WTC11 (cell line): ENCODE results near the gene THUMPD1. TPM values are rescaled to one million over a fixed set of nuclear protein-coding genes. Genes with fewer than 3 reads are reported as not detected.

Experiments used
- ATAC-seq: fragments of 200-7000 bp; cut with Tn5 transposase; 2 replicates; pipeline ENCODE4 v1.10.0; 2021; ENCODE audit warnings: mild to moderate bottlenecking, moderate library complexity
- CTCF ChIA-PET: fragments of 300-600 bp; sonication (Branson Sonifier 250); formaldehyde crosslinking; loops from one replicate; lab custom pipeline; 2021; ENCODE audit warnings: antibody characterized with exemption; lab: Charles Lee
- POLR2A ChIA-PET: fragments of 350-600 bp; sonication (Branson Sonifier 250); formaldehyde crosslinking; loops from one replicate; lab custom pipeline; 2021; ENCODE audit warnings: antibody characterized with exemption; lab: Charles Lee
- DNase-seq: peaks from one replicate; pipeline ENCODE4 v3.0.0; 2021; ENCODE audit warnings: low spot score
- H3K27ac Mint-ChIP-seq: 2 replicates; pipeline ENCODE4 v1.8.0; 2021; ENCODE audit warnings: mixed read lengths
- H3K27me3 Mint-ChIP-seq: 2 replicates; pipeline ENCODE4 v1.8.0; 2021; ENCODE audit warnings: low read depth, mild to moderate bottlenecking, moderate library complexity, mixed read lengths
- H3K36me3 Mint-ChIP-seq: 2 replicates; pipeline ENCODE4 v1.8.0; 2021; ENCODE audit warnings: mixed read lengths
- H3K4me1 Mint-ChIP-seq: 2 replicates; pipeline ENCODE4 v1.8.0; 2022; ENCODE audit warnings: mixed read lengths
- H3K4me3 Mint-ChIP-seq: 2 replicates; pipeline ENCODE4 v1.8.0; 2021; ENCODE audit warnings: mild to moderate bottlenecking, moderate library complexity, mixed read lengths
- H3K9me3 Mint-ChIP-seq: 2 replicates; pipeline ENCODE4 v1.8.0; 2021; ENCODE audit warnings: mixed read lengths
- ARID4B ChIP-seq: sonication (generic); formaldehyde crosslinking; IDR thresholded peaks from 2 replicates; pipeline ENCODE4 v1.8.0; 2023; ENCODE audit warnings: missing genetic modification reagents, mild to moderate bottlenecking, borderline replicate concordance
- CDX4 ChIP-seq: fragments of 250-450 bp; sonication (Bioruptor Pico); IDR thresholded peaks from 2 replicates; pipeline ENCODE4 v1.9.0; 2021; ENCODE audit warnings: moderate library complexity, mild to moderate bottlenecking, inconsistent platforms, borderline replicate concordance
- E2F1 ChIP-seq: sonication (generic); formaldehyde crosslinking; IDR thresholded peaks from 2 replicates; pipeline ENCODE4 v1.8.0; 2022; ENCODE audit warnings: mild to moderate bottlenecking, missing genetic modification reagents
- FOXJ3 ChIP-seq: sonication (generic); formaldehyde crosslinking; IDR thresholded peaks from 2 replicates; pipeline ENCODE4 v1.9.0; 2021; ENCODE audit warnings: missing genetic modification reagents, mild to moderate bottlenecking, borderline replicate concordance
- FOXK1 ChIP-seq: sonication (generic); formaldehyde crosslinking; IDR thresholded peaks from 2 replicates; pipeline ENCODE4 v1.8.0; 2022; ENCODE audit warnings: mild to moderate bottlenecking, moderate library complexity, missing genetic modification reagents
- FOXP4 ChIP-seq: sonication (generic); formaldehyde crosslinking; IDR thresholded peaks from 2 replicates; pipeline ENCODE4 v1.8.0; 2022; ENCODE audit warnings: mild to moderate bottlenecking, missing genetic modification reagents
- GTF2I ChIP-seq: fragments of 250-450 bp; sonication (Bioruptor Pico); conservative IDR thresholded peaks from 2 replicates; pipeline ENCODE4 v1.4.0; 2021; ENCODE audit warnings: mild to moderate bottlenecking
- MAX ChIP-seq: sonication (generic); formaldehyde crosslinking; IDR thresholded peaks from 2 replicates; pipeline ENCODE4 v1.8.0; 2022; ENCODE audit warnings: mild to moderate bottlenecking, missing genetic modification reagents
- MLX ChIP-seq: sonication (generic); formaldehyde crosslinking; IDR thresholded peaks from 2 replicates; pipeline ENCODE4 v1.8.1; 2023; ENCODE audit warnings: mild to moderate bottlenecking, missing genetic modification reagents, moderate library complexity
- MXD4 ChIP-seq: fragments of 250-450 bp; sonication (Bioruptor Pico); IDR thresholded peaks from 2 replicates; pipeline ENCODE4 v1.8.0; 2021; ENCODE audit warnings: mild to moderate bottlenecking, moderate library complexity, borderline replicate concordance
- TP53 ChIP-seq: sonication (generic); formaldehyde crosslinking; IDR thresholded peaks from 2 replicates; pipeline ENCODE4 v1.8.1; 2023; ENCODE audit warnings: mild to moderate bottlenecking, missing genetic modification reagents
- USF2 ChIP-seq: sonication (generic); formaldehyde crosslinking; IDR thresholded peaks from 2 replicates; pipeline ENCODE4 v1.8.1; 2023; ENCODE audit warnings: mild to moderate bottlenecking, missing genetic modification reagents, moderate library complexity
- ZNF138 ChIP-seq: sonication (generic); formaldehyde crosslinking; conservative IDR thresholded peaks from 2 replicates; pipeline ENCODE4 v1.8.1; 2022; ENCODE audit warnings: mild to moderate bottlenecking, moderate library complexity, missing genetic modification reagents
- ZNF232 ChIP-seq: sonication (generic); formaldehyde crosslinking; IDR thresholded peaks from 2 replicates; pipeline ENCODE4 v1.8.0; 2022; ENCODE audit warnings: mild to moderate bottlenecking, missing genetic modification reagents
- ZNF281 ChIP-seq: sonication (generic); formaldehyde crosslinking; IDR thresholded peaks from 2 replicates; pipeline ENCODE4 v1.8.0; 2023; ENCODE audit warnings: mild to moderate bottlenecking, missing genetic modification reagents
- ZNF671 ChIP-seq: fragments of 250-450 bp; sonication (Bioruptor Pico); IDR thresholded peaks from 2 replicates; pipeline ENCODE4 v1.8.0; 2021; ENCODE audit warnings: mild to moderate bottlenecking
- total RNA-seq: library from RNA; stranded (reverse); gene quantifications from 3 replicates; pipeline ENCODE4 v1.2.3, GENCODE V29; 2021

Gene THUMPD1
- total RNA-seq, 1 experiment from 2014 or later = 48.5 TPM

- no peak for TF ChIP-seq GTF2I (CRISPR knock-in tag)
- no peak for TF ChIP-seq E2F1 (CRISPR knock-in tag)
- TF ChIP-seq FOXP4 = no peak
- no peak for TF ChIP-seq ZNF281 (CRISPR knock-in tag)
- TF ChIP-seq ARID4B (CRISPR knock-in tag) = no peak
- no peak for TF ChIP-seq FOXJ3 (CRISPR knock-in tag)
- TF ChIP-seq CDX4 (CRISPR knock-in tag) = no peak
- no peak for TF ChIP-seq ZNF232 (CRISPR knock-in tag)
- no peak for TF ChIP-seq MAX (CRISPR knock-in tag)
- TF ChIP-seq FOXK1 (CRISPR knock-in tag) = no peak
- no peak for TF ChIP-seq ZNF671
- no peak for TF ChIP-seq TP53 (CRISPR knock-in tag)
- no peak for TF ChIP-seq ZNF138 (CRISPR knock-in tag)
- TF ChIP-seq MLX (CRISPR knock-in tag) = no peak
- TF ChIP-seq MXD4 (CRISPR knock-in tag) = no peak
- no peak for TF ChIP-seq USF2 (CRISPR knock-in tag)
- ChIA-PET POLR2A (no interaction called here), CTCF (interaction anchor here (1.0 kb wide), 2 partner anchors 11 to 1161 kb away, joined by 3 to 4 read pairs; no protein-coding TSS in a partner anchor)
- no peak overlapping the region for H3K27ac Mint-ChIP-seq
- H3K27me3 Mint-ChIP-seq = peaks cover 6% of the 10 kb centered on the region
- H3K4me3 Mint-ChIP-seq = peak overlapping the region; percentile 79; the same call in 1 of the 2 replicates
- peaks cover 25% of the 10 kb centered on the region for H3K9me3 Mint-ChIP-seq
- peaks cover 8% of the 10 kb centered on the region; the same call in 1 of the 2 replicates for H3K36me3 Mint-ChIP-seq
- ATAC-seq (no peak), DNase-seq (no peak)
- H3K4me1 Mint-ChIP-seq = peaks cover 18% of the 10 kb centered on the region
These were observed 20.9 kb upstream of the THUMPD1 start for GRCh38 chr16:20762404-20763123.
